Ovary (tissue), 3 donors: Measurements from ENCODE around the gene GFER.

Source experiments
- CTCF ChIP-seq, 3 donors: fragments of 450-650 bp in 2 of 3; fragments of 200-600 bp in 1 of 3; IDR thresholded peaks; one replicate each; pipeline versions ENCODE4 v1.5.1 to v1.8.0; 2016 to 2022; ENCODE audit warnings: antibody characterized with exemption in 3 of 3, mild to moderate bottlenecking in 1 of 3
- POLR2A ChIP-seq: fragments of 450-650 bp; IDR thresholded peaks from one replicate; pipeline ENCODE4 v1.6.1; 2017; ENCODE audit warnings: antibody characterized with exemption, mild to moderate bottlenecking, moderate library complexity
- donor health status: DM: no; HTN: no; CAD: no.

GRCh38 chr16:1991948-1992703 is 8.1 kb downstream of the GFER start:
- TF ChIP-seq CTCF (IDR thresholded peaks at IDR 0.05) (no peak), POLR2A (no peak)
